Epithelial cell of esophagus (primary cell): ENCODE results near the gene SPDYE3.
"Not testable (repeated sequence)": the region's sequence is repeated elsewhere in the genome, so short reads cannot be mapped to it uniquely, and the experiment has no call there.

Source experiments
- DNase-seq: peaks from one replicate; pipeline ENCODE4 v3.0.0; 2010; ENCODE audit warnings: low read depth
- H3K4me3 ChIP-seq: 2 replicates; pipeline ENCODE4 v1.5.1; 2011; ENCODE audit warnings: mild to moderate bottlenecking, low read length, control low read depth
- CTCF ChIP-seq: IDR thresholded peaks from 2 replicates; pipeline ENCODE4 v1.5.1; 2011; ENCODE audit warnings: low read depth, mild to moderate bottlenecking, low read length, control low read depth, inconsistent platforms; ENCODE audit not compliant: insufficient read depth; ENCODE audit errors: missing control alignments

The SPDYE3 gene

DNA sequence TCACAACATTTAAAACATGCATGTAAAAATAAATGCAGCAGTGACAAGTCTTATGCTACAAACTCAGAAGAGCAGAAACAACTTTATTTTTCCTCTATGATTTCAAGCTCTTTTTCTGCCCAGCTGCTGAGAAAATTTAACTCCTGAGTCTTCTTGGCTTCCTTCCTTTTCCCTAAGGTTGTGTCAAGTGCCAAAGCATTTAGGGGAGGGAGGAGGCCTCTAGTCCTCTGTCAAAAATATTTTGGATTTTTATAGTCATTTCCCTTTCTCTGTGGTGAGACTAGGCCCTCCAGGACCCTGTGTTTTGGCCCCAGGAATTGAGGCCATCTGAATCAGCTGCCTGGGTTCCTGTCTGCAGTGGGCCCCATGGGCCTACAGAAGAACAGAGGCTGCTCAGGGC lies 39.4 kb downstream of the SPDYE3 start:
- no peak for TF ChIP-seq CTCF
- no peak overlapping the region for H3K4me3 ChIP-seq
- DNase-seq: no peak

DNA sequence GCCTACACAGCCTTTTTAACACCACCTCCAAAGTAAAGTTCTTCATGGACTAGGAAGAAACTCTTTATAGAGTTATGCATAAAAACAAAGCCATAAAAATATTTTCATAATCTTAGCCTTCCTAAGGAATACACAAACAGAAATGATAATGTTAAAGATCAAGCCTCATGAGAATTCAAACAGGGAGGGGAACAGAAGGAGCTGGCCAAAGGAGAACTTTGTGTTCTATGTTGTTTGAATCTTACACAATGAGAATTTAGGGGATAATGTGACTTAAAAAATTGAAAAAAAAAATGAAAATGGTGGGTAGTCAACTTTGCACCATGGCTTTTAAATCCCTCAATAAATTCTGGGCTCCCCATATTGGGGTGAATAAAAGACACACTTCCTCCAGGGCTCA lies 41.3 kb downstream of the SPDYE3 start:
- TF ChIP-seq CTCF: no peak
- H3K4me3 ChIP-seq: no peak overlapping the region

GRCh38 chr7:100349757-100350156 lies 42.3 kb downstream of the SPDYE3 start:
- TF ChIP-seq CTCF: no peak
- H3K4me3 ChIP-seq: no peak overlapping the region
- no peak for DNase-seq

More for the DNA sequence above, 41.3 kb downstream of the SPDYE3 start:
- DNase-seq: no peak

- no peak for DNase-seq
- no peak for TF ChIP-seq CTCF
- H3K4me3 ChIP-seq: no peak overlapping the region
Measured at GRCh38 chr7:100351657-100352058, 44.2 kb downstream of the SPDYE3 start.

DNA sequence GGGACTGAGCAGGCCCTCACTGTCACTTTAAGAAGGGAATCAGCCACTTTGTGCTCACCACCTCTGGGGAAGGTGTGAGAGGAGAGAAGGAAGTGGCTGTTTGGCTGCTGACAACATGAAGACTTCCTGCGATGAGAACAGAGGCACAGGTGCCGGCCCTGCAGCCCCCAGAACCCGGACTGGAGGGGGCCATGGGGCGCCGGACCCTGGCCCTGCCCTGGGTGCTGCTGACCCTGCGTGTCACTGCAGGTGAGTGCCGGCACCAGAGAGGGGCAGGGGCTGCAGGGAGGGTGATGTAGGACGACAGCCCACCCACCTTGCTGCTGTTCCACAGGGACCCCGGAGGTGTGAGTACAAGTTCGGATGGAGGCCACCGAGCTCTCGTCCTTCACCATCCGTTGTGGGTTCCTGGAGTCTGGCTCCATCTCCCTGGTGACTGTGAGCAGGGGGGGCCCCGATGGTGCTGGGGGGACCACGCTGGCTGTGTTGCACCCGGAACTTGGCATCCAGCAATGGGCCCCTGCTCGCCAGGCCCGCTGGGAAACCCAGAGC lies 44.8 kb downstream of the SPDYE3 start:
- H3K4me3 ChIP-seq, DNase-seq: not testable (repeated sequence)

DNA sequence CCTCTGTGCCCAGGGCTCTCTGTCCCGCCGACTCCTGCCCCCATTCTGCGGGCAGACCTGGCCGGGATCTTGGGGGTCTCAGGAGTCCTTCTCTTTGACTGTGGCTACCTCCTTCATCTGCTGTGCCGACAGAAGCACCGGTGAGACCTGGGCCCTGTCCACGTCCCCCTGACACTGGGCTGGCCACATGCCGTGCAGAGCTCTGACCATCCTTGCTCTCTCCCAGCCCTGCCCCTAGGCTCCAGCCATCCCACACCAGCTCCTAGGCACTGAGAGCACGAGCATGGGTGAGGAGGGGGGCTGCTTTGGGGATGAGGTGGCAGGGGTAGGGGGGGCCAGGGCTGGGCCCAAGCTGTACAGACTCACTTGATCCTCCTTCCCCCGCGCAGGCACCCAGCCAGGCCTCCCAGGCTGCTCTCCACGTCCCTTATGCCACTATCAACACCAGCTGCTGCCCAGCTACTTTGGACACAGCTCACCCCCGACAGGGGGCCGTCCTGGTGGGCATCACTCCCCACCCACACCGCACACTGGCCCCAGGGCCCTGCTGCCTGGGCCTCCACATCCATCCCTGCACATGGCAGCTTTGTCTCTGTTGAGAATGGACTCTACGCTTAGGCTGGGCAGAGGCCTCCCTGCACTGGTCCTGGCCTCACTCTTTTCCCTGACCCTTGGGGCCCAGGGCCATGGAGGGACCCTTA lies 45.6 kb downstream of the SPDYE3 start:
- H3K4me3 ChIP-seq: no peak overlapping the region
- no peak for TF ChIP-seq CTCF
- DNase-seq: no peak

DNA sequence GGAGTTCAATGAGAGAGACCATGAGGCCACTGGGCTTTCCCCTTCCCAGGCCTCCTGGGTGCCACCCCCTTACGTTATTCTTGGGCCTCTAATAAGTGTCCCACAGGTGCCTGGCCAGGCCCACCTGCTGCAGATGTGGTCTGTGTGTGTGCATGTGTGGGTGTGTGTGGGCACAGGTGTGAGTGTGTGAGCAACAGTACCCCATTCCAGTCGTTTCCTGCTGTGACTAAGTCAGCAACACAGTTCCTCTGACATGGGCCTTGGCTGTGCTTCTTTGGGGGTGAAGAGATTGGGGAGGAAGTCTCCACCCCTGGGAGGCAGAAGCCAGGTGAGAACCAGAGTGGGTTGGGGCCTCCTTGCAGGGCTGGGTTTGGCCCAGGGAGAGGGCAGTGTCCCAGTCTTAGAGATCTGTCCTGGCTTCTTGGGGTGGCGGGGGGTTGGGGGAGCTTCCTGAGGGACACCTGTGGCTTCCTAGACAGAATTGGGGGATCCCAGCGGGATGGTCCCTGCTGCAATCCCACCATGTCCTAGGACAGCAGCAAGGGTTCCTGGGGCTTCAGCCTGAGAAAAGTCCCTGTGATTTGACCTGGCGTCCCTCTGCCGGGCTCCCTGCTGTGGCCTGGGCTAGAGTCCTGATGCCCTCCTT lies 46.3 kb downstream of the SPDYE3 start:
- TF ChIP-seq CTCF: no peak
- H3K4me3 ChIP-seq: no peak overlapping the region
- no peak for DNase-seq
